Mucosa of descending colon (tissue), 3 donors: ENCODE data around the gene VPS39. TPM values are rescaled to one million over a fixed set of nuclear protein-coding genes. Genes with fewer than 3 reads are reported as not detected.
A peak's percentile ranks its signal among the peaks of the same experiment; 100 is the strongest.
"Not testable (repeated sequence)": the region's sequence is repeated elsewhere in the genome, so short reads cannot be mapped to it uniquely, and the experiment has no call there.

Source experiments
- ATAC-seq: fragments of 200-7000 bp; cut with Tn5 transposase; one replicate; pipeline ENCODE4 v1.9.1; 2020; ENCODE audit warnings: mild to moderate bottlenecking, moderate library complexity
- DNase-seq, 3 donors: peaks; one replicate each; pipeline ENCODE4 v3.0.0-alpha.2; 2020
- H3K36me3 ChIP-seq: fragments of 200-600 bp; one replicate; pipeline ENCODE4 v1.8.0; 2021; ENCODE audit warnings: low read depth, mild to moderate bottlenecking
- H3K4me1 ChIP-seq: fragments of 200-600 bp; one replicate; pipeline ENCODE4 v1.8.0; 2021; ENCODE audit warnings: low read depth, mild to moderate bottlenecking
- H3K4me3 ChIP-seq: fragments of 200-600 bp; one replicate; pipeline ENCODE4 v1.8.0; 2021; ENCODE audit warnings: mild to moderate bottlenecking
- H3K9me3 ChIP-seq: fragments of 200-600 bp; one replicate; pipeline ENCODE4 v1.8.0; 2021; ENCODE audit warnings: mild to moderate bottlenecking
- intact Hi-C, 2 donors: fragments of 100-400 bp; cut with DNase I in 1 of 2; cut with micrococcal nuclease in 1 of 2; formaldehyde crosslinking; loops; one replicate each; pipeline versions ENCODE4 v1.11.0 to v1.11.1; 2022; cut with DNase I, micrococcal nuclease
- total RNA-seq, 3 donors: library from RNA; stranded (reverse); fragmentation: NEBNext Ultra II Directional in 2 of 3; extraction: Animal tissue kit (Norgen Biotek cat#: 25700) in 2 of 3; gene quantifications; one replicate each; pipeline versions ENCODE4 v1.2.1 to v1.2.4, GENCODE V29; 2021 to 2023
- TF ChIP-seq, protein P1 (sequence below): fragments of 200-600 bp; IDR thresholded peaks from one replicate; pipeline ENCODE4 v1.8.0; 2022; ENCODE audit warnings: antibody characterized with exemption, mild to moderate bottlenecking
- donor health status: DM: no; HTN: no; CAD: no; lungs with moderate emphysema.
- donor health status: DM: no; HTN: no; CAD: no.
- donor health status: DM: no; HTN: yes; CAD: no.

VPS39 gene
- total RNA-seq, 3 donors from 2014 or later, result 49.6 to 74.3 (median 66.7) TPM

DNA sequence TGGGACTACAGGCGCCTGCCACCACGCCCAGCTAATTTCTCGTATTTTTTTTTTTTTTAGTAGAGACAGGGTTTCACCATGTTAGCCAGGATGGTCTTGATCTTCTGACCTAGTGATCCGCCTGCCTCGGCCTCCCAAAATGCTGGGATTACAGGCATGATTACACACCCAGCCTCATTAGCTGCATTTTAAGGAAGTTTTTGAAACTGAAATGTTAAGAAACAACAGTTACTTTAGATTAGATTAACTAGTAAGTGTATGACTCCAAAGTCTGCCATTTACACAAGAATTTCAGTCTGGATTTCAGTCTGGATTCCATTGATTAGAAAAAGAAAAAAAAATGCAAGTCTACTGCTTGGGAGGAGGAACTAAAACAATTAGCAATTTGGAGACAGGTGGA, 24.5 kb upstream of the VPS39 start:
- intact Hi-C loops, result no loop called here
- ATAC-seq (no peak), DNase-seq (no peak)
- H3K4me1 ChIP-seq, result peaks cover 10% of the 10 kb centered on the region
- TF ChIP-seq, protein P1, sequence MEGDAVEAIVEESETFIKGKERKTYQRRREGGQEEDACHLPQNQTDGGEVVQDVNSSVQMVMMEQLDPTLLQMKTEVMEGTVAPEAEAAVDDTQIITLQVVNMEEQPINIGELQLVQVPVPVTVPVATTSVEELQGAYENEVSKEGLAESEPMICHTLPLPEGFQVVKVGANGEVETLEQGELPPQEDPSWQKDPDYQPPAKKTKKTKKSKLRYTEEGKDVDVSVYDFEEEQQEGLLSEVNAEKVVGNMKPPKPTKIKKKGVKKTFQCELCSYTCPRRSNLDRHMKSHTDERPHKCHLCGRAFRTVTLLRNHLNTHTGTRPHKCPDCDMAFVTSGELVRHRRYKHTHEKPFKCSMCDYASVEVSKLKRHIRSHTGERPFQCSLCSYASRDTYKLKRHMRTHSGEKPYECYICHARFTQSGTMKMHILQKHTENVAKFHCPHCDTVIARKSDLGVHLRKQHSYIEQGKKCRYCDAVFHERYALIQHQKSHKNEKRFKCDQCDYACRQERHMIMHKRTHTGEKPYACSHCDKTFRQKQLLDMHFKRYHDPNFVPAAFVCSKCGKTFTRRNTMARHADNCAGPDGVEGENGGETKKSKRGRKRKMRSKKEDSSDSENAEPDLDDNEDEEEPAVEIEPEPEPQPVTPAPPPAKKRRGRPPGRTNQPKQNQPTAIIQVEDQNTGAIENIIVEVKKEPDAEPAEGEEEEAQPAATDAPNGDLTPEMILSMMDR, result no peak
- peaks cover 3% of the 10 kb centered on the region for H3K36me3 ChIP-seq
- no peaks in the 10 kb centered on the region for H3K9me3 ChIP-seq
- no peak overlapping the region for H3K4me3 ChIP-seq

DNA sequence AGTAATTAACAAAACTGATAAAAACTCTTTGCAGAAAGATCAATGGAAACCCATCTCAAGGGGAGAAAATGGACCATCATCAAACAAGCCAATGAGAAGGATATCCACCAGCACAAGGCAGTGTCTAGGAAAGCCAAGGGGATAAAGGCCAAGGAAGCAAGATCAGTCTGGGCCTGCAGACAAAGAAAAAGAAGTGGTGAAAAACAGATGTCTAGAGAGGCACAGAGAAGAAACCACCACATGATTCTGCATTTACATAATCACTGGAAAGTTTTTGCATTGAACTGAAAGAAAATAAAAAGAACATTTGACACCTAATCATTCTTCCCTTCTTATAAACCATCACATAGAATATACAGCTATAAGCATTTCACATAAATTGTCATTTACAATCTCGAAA, 23.0 kb upstream of the VPS39 start:
- H3K9me3 ChIP-seq, result no peaks in the 10 kb centered on the region
- DNase-seq, result no peak
- ATAC-seq, result no peak
- intact Hi-C loops, result no loop called here
- TF ChIP-seq, protein P1, result no peak
- peaks cover 9% of the 10 kb centered on the region for H3K36me3 ChIP-seq
- H3K4me1 ChIP-seq, result peaks cover 10% of the 10 kb centered on the region
- no peak overlapping the region for H3K4me3 ChIP-seq

DNA sequence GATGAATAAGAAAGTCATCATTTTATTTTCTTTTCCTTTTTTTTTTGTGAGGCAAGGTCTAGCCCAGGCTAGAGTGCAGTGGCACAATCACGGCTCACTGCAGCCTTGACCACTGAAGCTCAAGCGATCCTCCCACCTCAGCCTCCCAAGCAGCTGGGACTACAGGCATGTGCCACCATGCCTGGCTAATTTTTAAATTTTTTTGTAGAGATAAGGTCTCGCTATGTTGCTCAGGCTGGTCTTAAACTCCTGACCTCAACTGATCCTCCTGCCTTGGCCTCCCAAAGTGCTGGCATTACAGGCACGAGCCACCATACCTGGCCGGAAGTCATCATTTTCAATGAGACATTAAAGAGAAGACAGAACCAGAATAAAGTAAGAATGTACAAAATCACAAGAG, 20.9 kb upstream of the VPS39 start:
- H3K36me3 ChIP-seq, ATAC-seq, intact Hi-C loops, H3K9me3 ChIP-seq, DNase-seq, H3K4me3 ChIP-seq, H3K4me1 ChIP-seq: not testable (repeated sequence)

DNA sequence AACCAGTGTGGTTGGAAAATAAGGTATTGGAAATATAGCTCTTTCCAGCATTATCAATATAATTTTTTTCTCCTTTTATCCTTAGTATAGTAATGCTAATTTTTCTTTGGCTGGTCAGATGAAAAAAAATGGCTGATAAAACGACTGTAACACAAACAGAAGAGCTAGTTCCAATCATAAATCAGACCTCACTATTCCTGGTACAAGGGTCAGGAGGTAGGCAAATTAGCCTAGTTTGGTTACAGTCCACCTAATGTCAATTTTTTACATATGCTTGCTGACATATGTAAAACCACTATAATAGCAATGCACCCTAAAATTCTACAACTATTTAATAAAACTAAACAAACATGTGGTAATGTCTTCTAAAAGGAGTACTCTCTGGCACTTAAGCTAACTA, 19.9 kb upstream of the VPS39 start:
- no peak for DNase-seq
- intact Hi-C loops, result no loop called here

DNA sequence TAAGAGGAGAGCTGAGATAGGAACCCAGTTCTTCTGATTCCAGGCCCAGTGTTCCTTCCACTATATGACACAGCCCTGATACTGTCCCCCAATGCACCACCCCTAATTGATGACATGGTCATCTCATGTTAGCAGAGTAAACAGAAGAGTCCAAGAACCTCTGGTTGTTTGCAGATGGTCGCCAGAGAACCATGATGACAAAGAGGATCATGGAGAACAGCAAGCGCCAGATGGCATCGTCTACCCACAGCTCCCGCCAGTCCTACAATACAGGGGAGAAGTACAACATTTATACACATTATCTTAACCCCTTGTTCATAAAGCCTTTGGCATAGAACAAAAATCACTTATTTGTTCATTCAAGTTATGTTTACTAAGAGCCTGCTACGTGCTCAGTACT, 18.5 kb upstream of the VPS39 start:
- no peak for ATAC-seq

More for the DNA sequence above, 19.9 kb upstream of the VPS39 start:
- Histone ChIP-seq H3K9me3 (no peaks in the 10 kb centered on the region), H3K4me1 (peaks cover 10% of the 10 kb centered on the region), H3K4me3 (no peak overlapping the region), H3K36me3 (peaks cover 7% of the 10 kb centered on the region)
- TF ChIP-seq, protein P1, result no peak
- ATAC-seq, result peak; percentile 78

DNA sequence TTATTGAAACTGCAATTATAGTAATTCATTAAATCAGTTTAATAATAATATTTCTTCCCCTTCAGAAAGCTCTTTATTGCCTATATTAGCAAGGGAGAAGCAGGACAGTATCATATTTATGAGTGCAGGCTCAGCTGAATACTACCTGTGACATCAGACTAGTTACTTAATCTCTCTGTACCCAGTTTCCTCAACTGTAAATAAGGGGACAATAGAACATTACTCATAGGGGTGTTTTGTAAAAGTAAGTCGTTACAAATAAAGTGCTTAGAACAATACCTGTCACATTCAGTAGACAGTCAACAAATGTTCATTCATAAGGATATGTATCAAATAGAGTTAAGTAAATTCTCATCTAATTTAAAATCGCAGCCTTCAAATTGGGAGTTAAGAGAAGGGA, 12.1 kb upstream of the VPS39 start:
- intact Hi-C loops, result no loop called here
- no peak for ATAC-seq

More for the DNA sequence above, 18.5 kb upstream of the VPS39 start:
- Histone ChIP-seq H3K9me3 (no peaks in the 10 kb centered on the region), H3K4me1 (peaks cover 10% of the 10 kb centered on the region), H3K36me3 (peaks cover 7% of the 10 kb centered on the region), H3K4me3 (no peak overlapping the region)
- DNase-seq, result no peak
- intact Hi-C loops, result no loop called here
- TF ChIP-seq, protein P1, result no peak

More for the DNA sequence above, 12.1 kb upstream of the VPS39 start:
- TF ChIP-seq, protein P1, result no peak
- H3K4me1 ChIP-seq, result no peaks in the 10 kb centered on the region
- no peak for DNase-seq
- no peaks in the 10 kb centered on the region for H3K9me3 ChIP-seq
- no peak overlapping the region for H3K4me3 ChIP-seq
- H3K36me3 ChIP-seq, result no peaks in the 10 kb centered on the region
